HEK293 (cell line): ENCODE measurements around the gene FOXD1.

Experiments
- CTCF ChIA-PET: fragments of 350-600 bp; formaldehyde crosslinking; extraction: SDS; loops from one replicate; lab custom pipeline; 2021; ENCODE audit warnings: antibody characterized with exemption; lab: Yijun Ruan, JAX
- POLR2A ChIA-PET: fragments of 300-600 bp; formaldehyde crosslinking; extraction: SDS; loops from one replicate; lab custom pipeline; 2020; ENCODE audit warnings: antibody characterized with exemption, inconsistent platforms; lab: Yijun Ruan, JAX
- H3K27ac ChIP-seq: fragments of 200-500 bp; sonication (Bioruptor generic); 2 replicates; pipeline ENCODE4 v1.5.1; 2014; ENCODE audit warnings: low read depth, low read length, control low read depth, inconsistent platforms; ENCODE audit errors: extremely low read depth
- H3K36me3 ChIP-seq, 2 experiments: fragments of 200-500 bp in 1 of 2; sonication (Bioruptor generic) in 1 of 2; 1 replicate in 1 of 2; 2 replicates in 1 of 2; pipeline ENCODE4 v1.5.1; 2014 to 2017; ENCODE audit warnings: inconsistent platforms in 2 of 2, low read length in 2 of 2; ENCODE audit not compliant: control insufficient read depth in 2 of 2, insufficient read depth in 1 of 2
- H3K4me1 ChIP-seq: fragments of 200-500 bp; sonication (Bioruptor generic); 2 replicates; pipeline ENCODE4 v1.5.1; 2014; ENCODE audit warnings: mild to moderate bottlenecking, low read length, inconsistent platforms; ENCODE audit not compliant: control insufficient read depth, insufficient read depth
- H3K4me3 ChIP-seq: 2 replicates; pipeline ENCODE4 v1.5.1; 2011; ENCODE audit warnings: low read depth, mild to moderate bottlenecking, control low read depth, low read length, moderate library complexity
- H3K9me3 ChIP-seq: fragments of 200-500 bp; sonication (Bioruptor generic); 2 replicates; pipeline ENCODE4 v1.5.1; 2014; ENCODE audit warnings: low read depth, low read length, inconsistent platforms; ENCODE audit not compliant: control insufficient read depth, insufficient read depth
- CTCF ChIP-seq: fragments of 450-650 bp; formaldehyde crosslinking; IDR thresholded peaks from 2 replicates; pipeline ENCODE4 v1.5.1; 2016; ENCODE audit warnings: missing biosample characterization, missing genetic modification characterization
- GLI2 ChIP-seq: fragments of 450-650 bp; formaldehyde crosslinking; IDR thresholded peaks from 2 replicates; pipeline ENCODE4; 2017; ENCODE audit warnings: missing biosample characterization, missing genetic modification characterization, low read depth, borderline replicate concordance
- PBX3 ChIP-seq: sonication (generic); formaldehyde crosslinking; IDR thresholded peaks from 2 replicates; pipeline ENCODE4 v1.8.1; 2022; ENCODE audit warnings: mild to moderate bottlenecking, moderate library complexity, missing genetic modification reagents
- SCRT2 ChIP-seq: fragments of 450-650 bp; formaldehyde crosslinking; IDR thresholded peaks from 2 replicates; pipeline ENCODE4 v1.5.1; 2016; ENCODE audit warnings: missing biosample characterization, missing genetic modification characterization
- SETDB1 ChIP-seq: IDR thresholded peaks from one replicate; pipeline ENCODE4 v1.6.1; 2017; ENCODE audit warnings: mild to moderate bottlenecking, low read length, moderate library complexity, mixed read lengths; ENCODE audit not compliant: insufficient read length
- ZBTB8A ChIP-seq: fragments of 450-650 bp; formaldehyde crosslinking; IDR thresholded peaks from 2 replicates; pipeline ENCODE4 v1.5.1; 2016; ENCODE audit warnings: missing biosample characterization, missing genetic modification characterization
- ZEB2 ChIP-seq: fragments of 450-650 bp; formaldehyde crosslinking; IDR thresholded peaks from 2 replicates; pipeline ENCODE4 v1.5.1; 2016; ENCODE audit warnings: missing biosample characterization, missing genetic modification characterization
- ZFP3 ChIP-seq: fragments of 450-650 bp; formaldehyde crosslinking; IDR thresholded peaks from 2 replicates; pipeline ENCODE4 v1.5.1; 2016; ENCODE audit warnings: low read depth, missing biosample characterization, missing genetic modification characterization
- ZFP37 ChIP-seq: fragments of 450-650 bp; formaldehyde crosslinking; IDR thresholded peaks from 2 replicates; pipeline ENCODE4 v1.5.1; 2016; ENCODE audit warnings: missing biosample characterization, missing genetic modification characterization
- ZIC2 ChIP-seq: fragments of 450-650 bp; formaldehyde crosslinking; IDR thresholded peaks from 2 replicates; pipeline ENCODE4 v1.5.1; 2016; ENCODE audit warnings: missing biosample characterization, missing genetic modification characterization
- ZNF155 ChIP-seq: fragments of 450-650 bp; formaldehyde crosslinking; IDR thresholded peaks from 2 replicates; pipeline ENCODE4 v1.5.1; 2016; ENCODE audit warnings: missing biosample characterization, missing genetic modification characterization
- ZNF274 ChIP-seq, 2 experiments: fragments of 200-500 bp in 1 of 2; fragments of 450-650 bp in 1 of 2; sonication (Bioruptor generic) in 1 of 2; formaldehyde crosslinking in 1 of 2; IDR thresholded peaks; 2 replicates each; pipeline versions ENCODE4 v1.5.1 to v1.6.1; 2014 to 2016; ENCODE audit warnings: borderline replicate concordance in 1 of 2, inconsistent platforms in 1 of 2, low read length in 1 of 2, missing biosample characterization in 1 of 2, missing genetic modification characterization in 1 of 2
- ZNF335 ChIP-seq: fragments of 450-650 bp; formaldehyde crosslinking; conservative IDR thresholded peaks from 2 replicates; pipeline ENCODE4 v1.5.1; 2016; ENCODE audit warnings: missing biosample characterization, missing genetic modification characterization
- ZNF433 ChIP-seq: fragments of 450-650 bp; formaldehyde crosslinking; IDR thresholded peaks from 2 replicates; pipeline ENCODE4 v1.5.1; 2016; ENCODE audit warnings: missing biosample characterization, missing genetic modification characterization, low read depth
- ZNF501 ChIP-seq: fragments of 450-650 bp; formaldehyde crosslinking; IDR thresholded peaks from 2 replicates; pipeline ENCODE4 v1.5.1; 2016; ENCODE audit warnings: missing biosample characterization, missing genetic modification characterization
- ZNF548 ChIP-seq: fragments of 450-650 bp; formaldehyde crosslinking; IDR thresholded peaks from 2 replicates; pipeline ENCODE4 v1.5.1; 2016; ENCODE audit warnings: missing biosample characterization, missing genetic modification characterization
- ZNF624 ChIP-seq: fragments of 450-650 bp; formaldehyde crosslinking; IDR thresholded peaks from 2 replicates; pipeline ENCODE4 v1.5.1; 2017; ENCODE audit warnings: missing biosample characterization, missing genetic modification characterization
- ZNF639 ChIP-seq: fragments of 450-650 bp; formaldehyde crosslinking; IDR thresholded peaks from 2 replicates; pipeline ENCODE4 v1.5.1; 2016; ENCODE audit warnings: missing biosample characterization, missing genetic modification characterization
- ZNF791 ChIP-seq: fragments of 450-650 bp; formaldehyde crosslinking; IDR thresholded peaks from 2 replicates; pipeline ENCODE4 v1.5.1; 2016; ENCODE audit warnings: missing biosample characterization, missing genetic modification characterization
- ZNF792 ChIP-seq: fragments of 450-650 bp; formaldehyde crosslinking; IDR thresholded peaks from 2 replicates; pipeline ENCODE4 v1.5.1; 2016; ENCODE audit warnings: missing biosample characterization, missing genetic modification characterization
- ZSCAN30 ChIP-seq: fragments of 450-650 bp; IDR thresholded peaks from 2 replicates; pipeline ENCODE4 v1.5.1; 2018; ENCODE audit warnings: missing biosample characterization, mild to moderate bottlenecking, missing genetic modification characterization, moderate library complexity
- TF ChIP-seq, protein P1 (sequence below): fragments of 450-650 bp; formaldehyde crosslinking; conservative IDR thresholded peaks from 2 replicates; pipeline ENCODE4 v1.5.1; 2016; ENCODE audit warnings: low read depth, missing biosample characterization, missing genetic modification characterization
- TF ChIP-seq, protein P2 (sequence below): fragments of 450-650 bp; formaldehyde crosslinking; IDR thresholded peaks from 2 replicates; pipeline ENCODE4 v1.5.1; 2016; ENCODE audit warnings: missing biosample characterization, missing genetic modification characterization
- TF ChIP-seq, protein P3 (sequence below): fragments of 450-650 bp; formaldehyde crosslinking; IDR thresholded peaks from 2 replicates; pipeline ENCODE4; 2016; ENCODE audit warnings: missing biosample characterization, missing genetic modification characterization

The FOXD1 gene

GRCh38 chr5:73446631-73447529 lies 1.7 kb downstream of the FOXD1 start (continued):
- TF ChIP-seq, protein P1, sequence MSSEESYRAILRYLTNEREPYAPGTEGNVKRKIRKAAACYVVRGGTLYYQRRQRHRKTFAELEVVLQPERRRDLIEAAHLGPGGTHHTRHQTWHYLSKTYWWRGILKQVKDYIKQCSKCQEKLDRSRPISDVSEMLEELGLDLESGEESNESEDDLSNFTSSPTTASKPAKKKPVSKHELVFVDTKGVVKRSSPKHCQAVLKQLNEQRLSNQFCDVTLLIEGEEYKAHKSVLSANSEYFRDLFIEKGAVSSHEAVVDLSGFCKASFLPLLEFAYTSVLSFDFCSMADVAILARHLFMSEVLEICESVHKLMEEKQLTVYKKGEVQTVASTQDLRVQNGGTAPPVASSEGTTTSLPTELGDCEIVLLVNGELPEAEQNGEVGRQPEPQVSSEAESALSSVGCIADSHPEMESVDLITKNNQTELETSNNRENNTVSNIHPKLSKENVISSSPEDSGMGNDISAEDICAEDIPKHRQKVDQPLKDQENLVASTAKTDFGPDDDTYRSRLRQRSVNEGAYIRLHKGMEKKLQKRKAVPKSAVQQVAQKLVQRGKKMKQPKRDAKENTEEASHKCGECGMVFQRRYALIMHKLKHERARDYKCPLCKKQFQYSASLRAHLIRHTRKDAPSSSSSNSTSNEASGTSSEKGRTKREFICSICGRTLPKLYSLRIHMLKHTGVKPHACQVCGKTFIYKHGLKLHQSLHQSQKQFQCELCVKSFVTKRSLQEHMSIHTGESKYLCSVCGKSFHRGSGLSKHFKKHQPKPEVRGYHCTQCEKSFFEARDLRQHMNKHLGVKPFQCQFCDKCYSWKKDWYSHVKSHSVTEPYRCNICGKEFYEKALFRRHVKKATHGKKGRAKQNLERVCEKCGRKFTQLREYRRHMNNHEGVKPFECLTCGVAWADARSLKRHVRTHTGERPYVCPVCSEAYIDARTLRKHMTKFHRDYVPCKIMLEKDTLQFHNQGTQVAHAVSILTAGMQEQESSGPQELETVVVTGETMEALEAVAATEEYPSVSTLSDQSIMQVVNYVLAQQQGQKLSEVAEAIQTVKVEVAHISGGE (tag by site-specific recombination), result 0 out of 2 replicates have a peak, but pooled peaks have one; percentile 15
- TF ChIP-seq ZNF624 (no peak), ZSCAN30 (no peak), GLI2 (tag by site-specific recombination) (no peak), ZFP3 (no peak), ZBTB8A (tag by site-specific recombination) (peak; percentile 72), ZNF792 (tag by site-specific recombination) (no peak), ZFP37 (0 out of 2 replicates have a peak, but pooled peaks have one; percentile 49), ZNF335 (tag by site-specific recombination) (0 out of 2 replicates have a peak, but pooled peaks have one; percentile 44), ZEB2 (peak; percentile 53; the same call in 1 of the 2 replicates)

- Histone ChIP-seq H3K27ac (peak overlapping the region; percentile 98; the same call in 1 of the 2 replicates), H3K4me3 (peak overlapping the region; percentile 78), H3K36me3 (peaks cover 0 to 11% of the 10 kb centered on the region in 2 experiments; a peak in 1 of 3 replicates), H3K9me3 (no peaks in the 10 kb centered on the region), H3K4me1 (peaks cover 22% of the 10 kb centered on the region)
- ChIA-PET POLR2A (no interaction called here), CTCF (interaction anchor here (0.5 to 1.0 kb wide), 3 partner anchors 226 to 229 kb away, joined by 3 to 4 read pairs (median 3); no protein-coding TSS in a partner anchor)
- TF ChIP-seq ZNF639 (tag by site-specific recombination), result no peak
- TF ChIP-seq ZIC2 (tag by site-specific recombination), result no peak
- TF ChIP-seq, protein P2, sequence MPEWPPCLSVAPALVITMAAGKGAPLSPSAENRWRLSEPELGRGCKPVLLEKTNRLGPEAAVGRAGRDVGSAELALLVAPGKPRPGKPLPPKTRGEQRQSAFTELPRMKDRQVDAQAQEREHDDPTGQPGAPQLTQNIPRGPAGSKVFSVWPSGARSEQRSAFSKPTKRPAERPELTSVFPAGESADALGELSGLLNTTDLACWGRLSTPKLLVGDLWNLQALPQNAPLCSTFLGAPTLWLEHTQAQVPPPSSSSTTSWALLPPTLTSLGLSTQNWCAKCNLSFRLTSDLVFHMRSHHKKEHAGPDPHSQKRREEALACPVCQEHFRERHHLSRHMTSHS (tag by site-specific recombination), result no peak
- TF ChIP-seq ZNF155 (tag by site-specific recombination), result no peak
- no peak for TF ChIP-seq PBX3 (CRISPR knock-in tag)
- no peak for TF ChIP-seq ZNF548
- TF ChIP-seq SETDB1, result no peak
- no peak for TF ChIP-seq ZNF433 (tag by site-specific recombination)
- no peak for TF ChIP-seq ZNF791 (tag by site-specific recombination)
- TF ChIP-seq, protein P3, sequence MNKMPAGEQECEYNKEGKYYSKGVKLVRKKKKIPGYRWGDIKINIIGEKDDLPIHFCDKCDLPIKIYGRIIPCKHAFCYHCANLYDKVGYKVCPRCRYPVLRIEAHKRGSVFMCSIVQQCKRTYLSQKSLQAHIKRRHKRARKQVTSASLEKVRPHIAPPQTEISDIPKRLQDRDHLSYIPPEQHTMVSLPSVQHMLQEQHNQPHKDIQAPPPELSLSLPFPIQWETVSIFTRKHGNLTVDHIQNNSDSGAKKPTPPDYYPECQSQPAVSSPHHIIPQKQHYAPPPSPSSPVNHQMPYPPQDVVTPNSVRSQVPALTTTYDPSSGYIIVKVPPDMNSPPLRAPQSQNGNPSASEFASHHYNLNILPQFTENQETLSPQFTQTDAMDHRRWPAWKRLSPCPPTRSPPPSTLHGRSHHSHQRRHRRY, result no peak
- TF ChIP-seq ZNF501 (tag by site-specific recombination), result no peak
- TF ChIP-seq ZNF274 (IDR thresholded peaks at IDR 0.05; ENCODE audit: low read length), result no peak
- TF ChIP-seq ZNF274 (tag by site-specific recombination; IDR thresholded peaks at IDR 0.05; ENCODE audit: borderline replicate concordance), result no peak
- TF ChIP-seq SCRT2 (tag by site-specific recombination), result peak; percentile 45; the same call in 1 of the 2 replicates
- no peak for TF ChIP-seq CTCF (tag by site-specific recombination)
Measured at GRCh38 chr5:73445665-73446630, 2.6 kb downstream of the FOXD1 start.
